T-helper 2 cell treated with Interferon-gamma antibody and Interleukin-4, amounts not matched to agents 5 μg/mL and 100 μg/mL, for 36 hours (primary cell): ENCODE results near the gene MYCL.

Experiments used
- DNase-seq: peaks from one replicate; pipeline ENCODE4 v3.0.0; 2021; ENCODE audit warnings: low spot score
- H3K27ac Mint-ChIP-seq: one replicate; pipeline ENCODE4 v1.8.0; 2021; ENCODE audit warnings: mild to moderate bottlenecking, mixed read lengths
- H3K27me3 Mint-ChIP-seq: one replicate; pipeline ENCODE4 v1.8.0; 2021; ENCODE audit warnings: low read depth, mixed read lengths
- H3K36me3 Mint-ChIP-seq: one replicate; pipeline ENCODE4 v1.8.0; 2021; ENCODE audit warnings: low read depth, mixed read lengths
- H3K4me1 Mint-ChIP-seq: one replicate; pipeline ENCODE4 v1.8.0; 2021; ENCODE audit warnings: low read depth, mixed read lengths
- H3K4me3 Mint-ChIP-seq: one replicate; pipeline ENCODE4 v1.8.0; 2022; ENCODE audit warnings: mild to moderate bottlenecking, moderate library complexity, mixed read lengths
- H3K9me3 Mint-ChIP-seq: one replicate; pipeline ENCODE4 v1.8.0; 2021; ENCODE audit warnings: mixed read lengths

MYCL gene

DNA sequence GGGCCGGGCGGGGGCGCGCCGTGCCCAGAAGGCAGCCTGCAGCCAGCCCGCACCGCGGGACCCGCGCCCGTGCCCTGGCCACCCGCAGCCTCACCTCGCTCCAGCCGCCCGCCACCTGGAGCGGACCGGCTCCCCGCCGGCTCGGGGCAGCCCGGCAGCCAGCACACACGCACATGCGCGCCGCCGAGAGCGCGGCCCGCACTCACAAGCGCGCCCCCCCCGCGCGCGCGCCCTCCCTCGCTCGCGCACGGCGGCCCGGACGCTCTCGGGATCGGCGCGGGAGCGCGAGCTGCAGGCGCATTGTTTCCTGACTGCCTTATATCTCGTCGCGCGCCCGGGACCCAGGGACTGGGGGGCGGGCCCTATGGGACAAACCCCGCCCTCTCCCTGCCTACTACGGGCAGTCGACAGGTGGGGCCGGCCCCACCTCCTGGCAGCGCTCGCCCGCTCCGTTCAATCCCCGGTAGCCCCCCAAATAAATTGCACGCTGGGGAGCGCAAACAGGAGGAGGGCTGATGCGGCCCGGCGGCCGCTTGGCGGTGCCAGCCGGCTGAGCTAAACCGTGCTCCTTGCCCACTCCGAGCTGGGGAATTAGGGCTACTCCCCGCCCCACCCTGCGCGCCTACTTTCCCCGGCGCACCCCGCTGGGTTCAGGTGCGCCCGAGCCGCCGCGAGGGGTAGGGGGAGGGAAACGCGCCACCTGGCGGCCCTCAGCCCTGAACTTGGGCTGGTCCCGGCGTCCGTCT, at the start of gene MYCL:
TSS of gene MYCL (minus strand) at position 204 of the 746 bp plus-strand sequence. CDS start 483 bp downstream, outside the sequence.
- DNase-seq, result peak; percentile 69
- Mint-ChIP-seq H3K4me3 (peak within 1 kb of the TSS; percentile 71), H3K4me1 (peaks cover 5% of the 10 kb centered on the region), H3K27ac (no peak within 1 kb of the TSS), H3K9me3 (no peaks in the 10 kb centered on the region), H3K27me3 (peaks cover 61% of the 10 kb centered on the region), H3K36me3 (no peaks in the 10 kb centered on the region)

DNA sequence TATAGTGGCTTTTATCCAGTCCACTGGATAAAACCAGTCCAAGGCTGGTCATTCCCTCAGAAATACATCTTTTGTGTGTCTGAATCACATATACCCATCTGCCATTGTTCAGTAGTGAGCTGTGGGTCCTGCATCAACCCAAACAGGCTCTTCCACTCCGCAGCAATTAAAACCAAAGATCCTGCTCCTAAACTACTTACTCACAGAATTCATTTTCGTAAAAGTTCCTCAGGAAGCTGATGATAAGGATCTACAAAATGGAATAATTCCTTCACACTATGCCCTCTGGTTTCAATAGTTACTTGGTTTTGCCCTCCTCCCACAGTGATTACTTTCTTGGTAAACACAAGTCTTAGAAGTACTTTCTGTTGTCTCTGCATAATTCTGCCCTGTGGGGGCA, 48.2 kb upstream of the MYCL start:
- no peaks in the 10 kb centered on the region for H3K36me3 Mint-ChIP-seq
- no peak overlapping the region for H3K27ac Mint-ChIP-seq
- H3K9me3 Mint-ChIP-seq, result no peaks in the 10 kb centered on the region
- peaks cover 2% of the 10 kb centered on the region for H3K4me1 Mint-ChIP-seq
- DNase-seq, result no peak
- peaks cover 11% of the 10 kb centered on the region for H3K27me3 Mint-ChIP-seq
- no peak overlapping the region for H3K4me3 Mint-ChIP-seq

GRCh38 chr1:39947260-39947659, 45.5 kb upstream of the MYCL start:
- no peak for DNase-seq
- H3K9me3 Mint-ChIP-seq, result no peaks in the 10 kb centered on the region
- H3K36me3 Mint-ChIP-seq, result no peaks in the 10 kb centered on the region
- H3K4me3 Mint-ChIP-seq, result no peak overlapping the region
- no peak overlapping the region for H3K27ac Mint-ChIP-seq
- H3K27me3 Mint-ChIP-seq, result peaks cover 7% of the 10 kb centered on the region
- peaks cover 1% of the 10 kb centered on the region for H3K4me1 Mint-ChIP-seq

DNA sequence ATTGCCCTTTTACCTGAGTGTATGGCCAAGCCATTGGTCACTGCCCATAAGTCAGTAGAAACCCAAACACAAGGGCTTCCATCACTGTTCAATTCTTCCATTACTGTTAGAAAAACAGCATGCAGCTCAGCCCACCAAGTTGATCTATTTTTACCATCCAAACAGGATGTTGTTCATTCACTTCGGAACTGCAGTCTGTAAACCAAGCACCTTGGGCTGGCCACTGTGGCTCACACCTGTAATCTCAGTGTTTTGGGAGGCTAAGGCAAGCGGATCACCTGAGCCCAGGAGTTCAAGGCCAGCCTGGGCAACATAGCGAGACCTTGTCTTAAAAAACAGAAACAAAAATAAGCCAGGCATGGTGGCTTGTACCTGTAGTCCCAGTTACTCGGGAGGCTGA, 44.5 kb upstream of the MYCL start:
- Mint-ChIP-seq H3K9me3 (no peaks in the 10 kb centered on the region), H3K36me3 (no peaks in the 10 kb centered on the region), H3K4me1 (peaks cover 1% of the 10 kb centered on the region), H3K27ac (no peak overlapping the region), H3K27me3 (peaks cover 11% of the 10 kb centered on the region), H3K4me3 (no peak overlapping the region)
- no peak for DNase-seq

GRCh38 chr1:39944410-39945112, 42.8 kb upstream of the MYCL start:
- no peaks in the 10 kb centered on the region for H3K36me3 Mint-ChIP-seq
- H3K27me3 Mint-ChIP-seq, result peaks cover 11% of the 10 kb centered on the region
- no peaks in the 10 kb centered on the region for H3K9me3 Mint-ChIP-seq
- H3K27ac Mint-ChIP-seq, result no peak overlapping the region
- no peak for DNase-seq
- no peak overlapping the region for H3K4me3 Mint-ChIP-seq
- H3K4me1 Mint-ChIP-seq, result peaks cover 1% of the 10 kb centered on the region

DNA sequence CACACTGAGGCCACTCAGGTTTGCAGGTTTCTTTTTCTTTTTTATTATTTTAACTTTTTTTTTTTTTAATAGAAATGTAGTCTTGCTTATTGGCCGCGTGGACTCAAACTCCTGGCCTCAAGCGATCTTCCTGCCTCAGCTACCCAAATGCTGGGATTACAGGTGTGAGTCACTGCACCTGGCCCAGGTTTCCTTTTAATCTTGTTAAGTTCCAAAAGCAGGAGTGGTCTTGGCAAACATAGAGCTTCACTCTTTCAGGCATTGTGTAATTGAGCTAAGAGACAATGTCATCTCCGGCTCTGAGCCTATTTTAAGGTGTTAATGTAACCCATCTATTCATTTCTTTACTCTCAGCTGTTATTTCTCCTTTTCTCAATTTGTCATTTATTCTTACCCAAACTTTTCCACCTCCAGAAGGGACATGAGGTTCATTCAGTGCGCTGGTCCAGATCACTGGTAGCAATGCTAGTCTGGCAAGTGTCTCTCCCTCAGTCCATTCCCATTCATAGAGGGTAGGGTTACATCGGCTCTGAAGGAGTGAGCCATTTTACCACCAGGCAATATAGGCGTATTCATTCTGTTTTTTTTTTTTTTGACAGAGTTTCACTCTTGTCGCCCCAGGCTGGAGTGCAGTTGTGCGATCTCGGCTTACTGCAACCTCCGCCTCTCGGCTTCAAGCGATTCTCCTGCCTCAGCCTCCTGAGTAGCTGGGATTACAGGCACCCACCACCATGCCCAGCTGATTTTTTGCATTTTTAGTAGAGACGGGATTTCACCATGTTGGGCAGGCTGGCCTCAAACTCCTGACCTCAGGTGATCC, 42.0 kb upstream of the MYCL start:
- H3K27me3 Mint-ChIP-seq, result peaks cover 11% of the 10 kb centered on the region
- H3K4me3 Mint-ChIP-seq, result no peak overlapping the region
- H3K9me3 Mint-ChIP-seq, result no peaks in the 10 kb centered on the region
- no peak overlapping the region for H3K27ac Mint-ChIP-seq
- no peak for DNase-seq
- H3K4me1 Mint-ChIP-seq, result peaks cover 1% of the 10 kb centered on the region
- no peaks in the 10 kb centered on the region for H3K36me3 Mint-ChIP-seq

DNA sequence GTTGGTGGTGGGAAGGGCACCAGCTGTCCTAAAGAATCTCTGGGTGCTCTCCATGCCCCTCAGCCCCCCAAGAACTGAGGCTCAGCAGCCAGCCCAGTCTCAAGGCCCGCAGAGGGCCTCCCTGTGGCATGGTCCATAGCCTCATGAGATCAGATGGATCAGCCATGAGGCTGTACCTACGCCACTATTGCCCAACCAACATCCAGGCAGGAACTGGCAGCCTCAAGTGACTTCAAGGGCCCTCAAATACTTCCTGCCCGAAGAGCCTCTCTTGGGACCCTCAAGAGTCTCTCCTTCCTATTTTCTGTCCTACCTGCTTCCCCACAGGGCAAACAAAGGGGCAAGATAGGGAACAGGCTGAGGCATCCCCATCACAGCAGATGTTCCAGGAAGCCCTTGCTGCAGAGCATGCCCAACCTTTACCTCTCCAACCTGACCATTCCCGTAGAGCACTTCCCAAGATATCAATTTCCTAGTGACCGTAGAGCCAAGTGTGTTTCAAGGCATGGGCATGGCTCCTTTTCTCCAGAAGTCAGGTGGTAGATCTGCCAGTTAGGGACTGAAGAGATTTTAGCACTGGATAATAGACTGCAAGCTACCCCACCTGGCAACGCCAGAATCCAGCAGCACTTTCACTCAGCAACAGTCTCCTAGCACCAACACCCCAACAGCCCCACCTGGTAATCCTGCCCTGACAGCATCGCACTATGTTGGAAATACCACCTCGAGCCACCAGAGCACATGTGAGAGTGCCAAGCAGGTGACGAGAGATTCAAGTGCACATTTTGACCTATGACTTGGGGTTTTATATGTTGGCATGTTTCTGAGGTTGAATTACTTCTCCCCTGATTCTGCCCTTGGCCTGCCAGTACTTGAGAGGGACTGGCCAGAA, 39.5 kb upstream of the MYCL start:
- Mint-ChIP-seq H3K9me3 (no peaks in the 10 kb centered on the region), H3K4me3 (no peak overlapping the region), H3K4me1 (peaks cover 3% of the 10 kb centered on the region)

GRCh38 chr1:39940253-39940652, 38.5 kb upstream of the MYCL start:
- Mint-ChIP-seq H3K4me3 (no peak overlapping the region), H3K9me3 (no peaks in the 10 kb centered on the region), H3K36me3 (no peaks in the 10 kb centered on the region), H3K4me1 (peaks cover 3% of the 10 kb centered on the region), H3K27me3 (peaks cover 11% of the 10 kb centered on the region), H3K27ac (no peak overlapping the region)
- no peak for DNase-seq

More for the DNA sequence above, 39.5 kb upstream of the MYCL start:
- Mint-ChIP-seq H3K36me3 (no peaks in the 10 kb centered on the region), H3K27me3 (peaks cover 11% of the 10 kb centered on the region), H3K27ac (no peak overlapping the region)
- no peak for DNase-seq

- Mint-ChIP-seq H3K9me3 (no peaks in the 10 kb centered on the region), H3K36me3 (no peaks in the 10 kb centered on the region), H3K4me3 (no peak overlapping the region), H3K4me1 (peaks cover 2% of the 10 kb centered on the region), H3K27me3 (peaks cover 14% of the 10 kb centered on the region), H3K27ac (no peak overlapping the region)
- DNase-seq, result no peak
Observed at GRCh38 chr1:39938856-39939255, 37.1 kb upstream of the MYCL start.

- Mint-ChIP-seq H3K4me1 (peaks cover 2% of the 10 kb centered on the region), H3K27me3 (peaks cover 4% of the 10 kb centered on the region), H3K36me3 (no peaks in the 10 kb centered on the region), H3K4me3 (no peak overlapping the region), H3K9me3 (no peaks in the 10 kb centered on the region), H3K27ac (no peak overlapping the region)
- DNase-seq, result no peak
Observed at GRCh38 chr1:39936724-39937491, 35.2 kb upstream of the MYCL start.

GRCh38 chr1:39933956-39934941, 32.5 kb upstream of the MYCL start:
- H3K4me1 Mint-ChIP-seq, result peaks cover 2% of the 10 kb centered on the region
- H3K36me3 Mint-ChIP-seq, result no peaks in the 10 kb centered on the region
- H3K9me3 Mint-ChIP-seq, result no peaks in the 10 kb centered on the region
- H3K4me3 Mint-ChIP-seq, result no peak overlapping the region
- H3K27ac Mint-ChIP-seq, result peak overlapping the region; percentile 9
- peaks cover 3% of the 10 kb centered on the region for H3K27me3 Mint-ChIP-seq
- DNase-seq, result no peak
